Measurements from ENCODE around the gene PFKP. TPM values are rescaled to one million over a fixed set of nuclear protein-coding genes. Genes with fewer than 3 reads are reported as not detected.

PFKP gene
- total RNA-seq, 3 donors from 2014 or later, result 76.1 to 117 (median 100) TPM

DNA sequence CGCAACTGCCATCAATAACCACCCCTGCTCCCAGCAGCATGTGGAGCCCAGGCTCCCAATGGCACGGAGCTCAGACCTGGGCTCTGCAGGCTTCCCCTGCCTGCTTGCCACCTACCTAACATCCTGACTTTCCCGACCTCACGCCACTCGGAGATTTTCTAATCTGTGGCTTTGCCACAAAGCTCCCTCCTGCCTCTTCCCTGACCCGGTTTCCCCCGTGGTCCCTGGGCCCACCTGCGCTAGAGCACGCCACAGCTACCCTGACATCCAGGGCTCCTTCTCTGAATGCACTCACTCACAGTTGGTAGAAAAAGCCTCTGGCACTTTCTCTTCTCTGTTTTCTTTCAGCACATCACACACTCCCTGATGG is 85.2 kb downstream of the PFKP start:
- peaks cover 2% of the 10 kb centered on the region for H3K36me3 ChIP-seq (ENCODE audit: low read depth)
- ATAC-seq, result no peak

DNA sequence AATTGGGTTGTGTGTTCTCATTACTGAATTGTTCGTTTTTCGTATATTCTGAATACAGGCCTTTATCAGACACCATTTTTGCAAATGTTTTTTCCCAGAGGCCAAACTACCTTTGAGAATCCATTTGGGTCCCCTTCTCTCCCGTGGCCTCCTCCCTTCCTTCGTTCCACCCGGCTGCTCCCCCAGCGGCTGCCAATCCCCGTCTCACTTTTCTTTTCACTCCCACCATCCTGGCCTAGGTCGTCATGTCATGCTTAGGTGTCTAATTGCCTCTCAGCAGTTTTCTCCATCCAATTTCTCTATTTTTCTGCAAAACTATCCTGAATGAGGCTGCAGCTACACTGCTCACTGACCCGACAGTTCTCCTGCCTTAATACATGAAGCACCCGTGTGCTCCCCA is 87.3 kb downstream of the PFKP start:
- H3K36me3 ChIP-seq (ENCODE audit: low read depth), result peaks cover 10% of the 10 kb centered on the region
- ATAC-seq (no peak), DNase-seq (no peak)
- TF ChIP-seq, protein P1, sequence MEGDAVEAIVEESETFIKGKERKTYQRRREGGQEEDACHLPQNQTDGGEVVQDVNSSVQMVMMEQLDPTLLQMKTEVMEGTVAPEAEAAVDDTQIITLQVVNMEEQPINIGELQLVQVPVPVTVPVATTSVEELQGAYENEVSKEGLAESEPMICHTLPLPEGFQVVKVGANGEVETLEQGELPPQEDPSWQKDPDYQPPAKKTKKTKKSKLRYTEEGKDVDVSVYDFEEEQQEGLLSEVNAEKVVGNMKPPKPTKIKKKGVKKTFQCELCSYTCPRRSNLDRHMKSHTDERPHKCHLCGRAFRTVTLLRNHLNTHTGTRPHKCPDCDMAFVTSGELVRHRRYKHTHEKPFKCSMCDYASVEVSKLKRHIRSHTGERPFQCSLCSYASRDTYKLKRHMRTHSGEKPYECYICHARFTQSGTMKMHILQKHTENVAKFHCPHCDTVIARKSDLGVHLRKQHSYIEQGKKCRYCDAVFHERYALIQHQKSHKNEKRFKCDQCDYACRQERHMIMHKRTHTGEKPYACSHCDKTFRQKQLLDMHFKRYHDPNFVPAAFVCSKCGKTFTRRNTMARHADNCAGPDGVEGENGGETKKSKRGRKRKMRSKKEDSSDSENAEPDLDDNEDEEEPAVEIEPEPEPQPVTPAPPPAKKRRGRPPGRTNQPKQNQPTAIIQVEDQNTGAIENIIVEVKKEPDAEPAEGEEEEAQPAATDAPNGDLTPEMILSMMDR (IDR thresholded peaks at IDR 0.05), result no peak
- H3K4me1 ChIP-seq (ENCODE audit: low read depth), result no peaks in the 10 kb centered on the region
- no peaks in the 10 kb centered on the region for H3K9me3 ChIP-seq
- H3K4me3 ChIP-seq, result no peak overlapping the region
- intact Hi-C loops (cut with DNase I, micrococcal nuclease), result no loop called here

More for the DNA sequence above, 85.2 kb downstream of the PFKP start:
- DNase-seq, result no peak
- no peak overlapping the region for H3K4me3 ChIP-seq
- intact Hi-C loops (cut with DNase I, micrococcal nuclease), result no loop called here
- H3K4me1 ChIP-seq (ENCODE audit: low read depth), result no peaks in the 10 kb centered on the region
- no peaks in the 10 kb centered on the region for H3K9me3 ChIP-seq
- TF ChIP-seq, protein P1 (IDR thresholded peaks at IDR 0.05), result no peak

DNA sequence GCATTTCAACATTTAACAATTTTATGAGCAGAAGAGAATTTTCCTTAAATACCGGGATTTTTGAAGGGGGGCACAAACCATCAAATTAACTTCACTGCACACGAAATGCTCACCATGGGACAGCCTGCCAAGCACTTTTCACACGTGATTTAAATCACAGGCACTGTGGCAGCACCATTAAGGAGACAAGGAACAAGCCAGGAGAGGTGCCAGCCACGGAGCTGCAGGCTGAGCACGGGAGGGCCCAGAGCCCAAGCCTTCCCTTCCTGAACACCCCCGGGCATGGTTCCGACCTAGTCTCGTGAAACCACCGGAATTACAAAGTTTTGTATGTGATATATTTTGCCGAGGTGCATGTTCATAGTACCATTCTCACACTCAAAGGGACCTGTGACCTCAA is 91.8 kb downstream of the PFKP start:
- no peaks in the 10 kb centered on the region for H3K9me3 ChIP-seq
- no peak for DNase-seq
- ATAC-seq, result no peak
- H3K4me1 ChIP-seq (ENCODE audit: low read depth), result no peaks in the 10 kb centered on the region
- TF ChIP-seq, protein P1 (IDR thresholded peaks at IDR 0.05), result no peak
- intact Hi-C loops (cut with DNase I, micrococcal nuclease), result no loop called here
- H3K4me3 ChIP-seq, result no peak overlapping the region
- peaks cover 10% of the 10 kb centered on the region for H3K36me3 ChIP-seq (ENCODE audit: low read depth)

DNA sequence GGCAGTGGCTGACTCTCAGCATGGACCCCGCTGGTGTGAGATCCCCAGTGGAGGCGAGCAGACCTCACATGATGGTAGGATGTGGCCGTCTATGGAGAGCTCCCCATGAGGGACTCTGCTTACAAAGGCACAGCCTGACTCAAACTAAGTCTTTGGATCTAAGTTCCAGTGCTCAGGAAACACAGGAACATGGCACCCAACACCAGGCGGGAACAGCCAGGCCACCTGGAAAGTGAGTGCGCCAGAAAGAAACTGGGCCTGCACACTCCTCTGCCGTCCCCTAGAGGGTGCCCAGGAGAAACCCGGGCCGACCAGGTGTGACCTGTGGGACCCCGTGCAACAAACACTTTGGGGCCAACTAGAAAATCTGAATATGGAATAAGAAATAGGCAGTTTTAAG is 95.2 kb downstream of the PFKP start:
- Histone ChIP-seq H3K9me3 (no peaks in the 10 kb centered on the region), H3K4me3 (no peak overlapping the region), H3K36me3 (ENCODE audit: low read depth) (peaks cover 8% of the 10 kb centered on the region), H3K4me1 (ENCODE audit: low read depth) (no peaks in the 10 kb centered on the region)
- DNase-seq (no peak), ATAC-seq (no peak)
- intact Hi-C loops (cut with DNase I, micrococcal nuclease), result no loop called here
- TF ChIP-seq, protein P1 (IDR thresholded peaks at IDR 0.05), result no peak

DNA sequence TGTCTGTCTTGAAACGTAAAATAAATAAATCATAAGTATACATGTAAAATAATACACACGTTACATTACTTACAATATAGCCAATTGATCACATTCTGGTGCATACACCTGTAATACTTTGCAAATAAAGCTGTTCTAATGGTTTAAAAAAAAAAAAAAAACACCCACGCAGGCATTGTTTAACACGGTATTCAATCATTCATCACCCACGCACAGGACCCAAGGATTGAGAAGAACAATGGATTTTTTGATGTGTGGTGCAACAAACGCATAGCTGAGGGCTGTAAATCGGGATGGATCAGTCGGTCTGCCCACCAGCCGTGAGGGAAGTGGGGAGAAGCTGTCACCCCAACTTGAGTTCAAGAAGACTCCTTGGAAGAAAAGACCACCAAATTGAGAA is 96.5 kb downstream of the PFKP start:
- DNase-seq, result no peak
- no peak for ATAC-seq
- Histone ChIP-seq H3K9me3 (no peaks in the 10 kb centered on the region), H3K4me1 (ENCODE audit: low read depth) (no peaks in the 10 kb centered on the region), H3K36me3 (ENCODE audit: low read depth) (no peaks in the 10 kb centered on the region), H3K4me3 (no peak overlapping the region)
- TF ChIP-seq, protein P1 (IDR thresholded peaks at IDR 0.05), result no peak
- intact Hi-C loops (cut with DNase I, micrococcal nuclease), result no loop called here

DNA sequence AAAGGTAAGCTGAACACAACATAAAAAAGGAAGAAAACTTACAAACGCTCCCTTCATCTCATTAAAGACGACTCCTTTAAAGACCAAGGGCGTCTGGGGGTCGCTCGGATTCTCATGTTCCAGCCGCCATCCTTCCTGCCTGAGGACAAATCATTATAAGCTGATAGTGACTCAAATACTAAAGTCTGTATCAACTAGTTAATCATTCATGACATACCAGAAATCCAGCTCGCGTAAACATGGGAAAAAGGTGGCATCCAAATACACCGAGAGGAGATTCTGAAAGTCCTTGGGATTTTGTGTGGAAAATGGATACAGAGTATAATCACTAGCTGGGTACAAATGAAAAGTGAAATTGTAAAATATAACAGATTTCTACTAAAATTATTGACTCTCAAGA is 97.8 kb downstream of the PFKP start:
- Histone ChIP-seq H3K36me3 (ENCODE audit: low read depth) (no peaks in the 10 kb centered on the region), H3K9me3 (no peaks in the 10 kb centered on the region), H3K4me1 (ENCODE audit: low read depth) (no peaks in the 10 kb centered on the region), H3K4me3 (no peak overlapping the region)
- DNase-seq (no peak), ATAC-seq (no peak)
- intact Hi-C loops (cut with DNase I, micrococcal nuclease), result no loop called here
- TF ChIP-seq, protein P1 (IDR thresholded peaks at IDR 0.05), result no peak
